HL-60 (cell line): ENCODE data around the gene RPL21.

Source experiments
- DNase-seq, 2 experiments: peaks; one replicate each; pipeline ENCODE4 v3.0.0-alpha.2; 2010 to 2020; ENCODE audit warnings: low read depth in 1 of 2, low spot score in 1 of 2
- H3K27ac ChIP-seq: fragments of 250-450 bp; sonication (Bioruptor Pico); replicated peaks from 2 replicates; pipeline ENCODE4 v1.5.1; 2020; ENCODE audit warnings: mild to moderate bottlenecking, moderate library complexity
- H3K27me3 ChIP-seq: fragments of 250-450 bp; sonication (Bioruptor Pico); 2 replicates; pipeline ENCODE4 v1.5.1; 2021; ENCODE audit warnings: mild to moderate bottlenecking, moderate library complexity; ENCODE audit not compliant: insufficient read depth, poor library complexity, severe bottlenecking
- H3K4me3 ChIP-seq: replicated peaks from 2 replicates; pipeline ENCODE4 v1.5.1; 2011; ENCODE audit warnings: mild to moderate bottlenecking, control low read depth, low read length; ENCODE audit not compliant: insufficient read depth
- CTCF ChIP-seq: IDR thresholded peaks from one replicate; pipeline ENCODE4 v1.5.1; 2011; ENCODE audit warnings: low read length, control low read depth, inconsistent platforms; ENCODE audit not compliant: insufficient read depth
- GABPA ChIP-seq: IDR thresholded peaks from 2 replicates; pipeline ENCODE4 v1.6.1; 2012; ENCODE audit warnings: low read depth
- POLR2AphosphoS5 ChIP-seq: IDR thresholded peaks from 2 replicates; pipeline ENCODE4 v1.6.1; 2012; ENCODE audit warnings: low read depth
- REST ChIP-seq: IDR thresholded peaks from 2 replicates; pipeline ENCODE4 v1.6.1; 2012; ENCODE audit warnings: low read depth; ENCODE audit not compliant: insufficient replicate concordance
- SPI1 ChIP-seq: IDR thresholded peaks from 2 replicates; pipeline ENCODE4 v1.6.1; 2012; ENCODE audit warnings: low read depth, mild to moderate bottlenecking, borderline replicate concordance

The RPL21 gene

GRCh38 chr13:27258637-27259386 is 7.5 kb downstream of the RPL21 start:
- TF ChIP-seq CTCF = no peak
- peak; percentile 68 for TF ChIP-seq POLR2AphosphoS5
- no peak for TF ChIP-seq REST
- TF ChIP-seq SPI1 = no peak
- no peaks in the 10 kb centered on the region for H3K27me3 ChIP-seq
- H3K4me3 ChIP-seq = no peak overlapping the region
- peak overlapping the region; percentile 24 for H3K27ac ChIP-seq
- DNase-seq = no peak

- DNase-seq = no peak
- peak overlapping the region; percentile 16 for H3K27ac ChIP-seq
Observed at GRCh38 chr13:27259831-27260230, 8.5 kb downstream of the RPL21 start.

More at GRCh38 chr13:27259831-27260230, 8.5 kb downstream of the RPL21 start:
- Histone ChIP-seq H3K4me3 (no peak overlapping the region), H3K27me3 (no peaks in the 10 kb centered on the region)
- peak; percentile 74; the same call in 1 of the 2 replicates for TF ChIP-seq SPI1
- no peak for TF ChIP-seq GABPA
- TF ChIP-seq REST = no peak
- no peak for TF ChIP-seq CTCF
- TF ChIP-seq POLR2AphosphoS5 = no peak
